ENCODE data around the gene CD93.

The CD93 gene

DNA sequence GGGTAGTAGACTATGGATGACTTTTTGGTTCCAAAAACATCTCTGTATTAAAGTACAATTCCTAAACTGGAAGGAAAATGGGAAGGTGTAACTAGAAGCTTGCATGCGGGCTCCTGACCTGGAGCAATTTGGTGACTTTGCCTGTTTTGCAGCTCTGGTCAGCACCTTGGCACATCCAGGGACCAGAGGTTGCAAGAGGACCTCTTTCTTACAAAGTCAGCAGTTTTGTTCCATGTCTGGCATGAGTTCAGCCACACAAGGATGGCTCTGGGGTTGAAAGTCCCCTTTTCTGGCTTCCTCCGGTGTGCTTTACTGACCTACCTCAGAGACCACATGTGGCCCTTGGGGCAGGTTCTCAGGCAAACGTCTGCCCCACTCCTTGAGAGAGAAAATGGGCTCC is 22.7 kb upstream of the CD93 start:
- in situ Hi-C loops (cut with HindIII; ENCODE audit: low sequenced_read_pairs), result no loop called here
- no peak for DNase-seq (ENCODE audit: low read depth, low spot score)
- H3K4me3 ChIP-seq (ENCODE audit: low read depth, low read length), result no peak overlapping the region
- TF ChIP-seq, protein P1, sequence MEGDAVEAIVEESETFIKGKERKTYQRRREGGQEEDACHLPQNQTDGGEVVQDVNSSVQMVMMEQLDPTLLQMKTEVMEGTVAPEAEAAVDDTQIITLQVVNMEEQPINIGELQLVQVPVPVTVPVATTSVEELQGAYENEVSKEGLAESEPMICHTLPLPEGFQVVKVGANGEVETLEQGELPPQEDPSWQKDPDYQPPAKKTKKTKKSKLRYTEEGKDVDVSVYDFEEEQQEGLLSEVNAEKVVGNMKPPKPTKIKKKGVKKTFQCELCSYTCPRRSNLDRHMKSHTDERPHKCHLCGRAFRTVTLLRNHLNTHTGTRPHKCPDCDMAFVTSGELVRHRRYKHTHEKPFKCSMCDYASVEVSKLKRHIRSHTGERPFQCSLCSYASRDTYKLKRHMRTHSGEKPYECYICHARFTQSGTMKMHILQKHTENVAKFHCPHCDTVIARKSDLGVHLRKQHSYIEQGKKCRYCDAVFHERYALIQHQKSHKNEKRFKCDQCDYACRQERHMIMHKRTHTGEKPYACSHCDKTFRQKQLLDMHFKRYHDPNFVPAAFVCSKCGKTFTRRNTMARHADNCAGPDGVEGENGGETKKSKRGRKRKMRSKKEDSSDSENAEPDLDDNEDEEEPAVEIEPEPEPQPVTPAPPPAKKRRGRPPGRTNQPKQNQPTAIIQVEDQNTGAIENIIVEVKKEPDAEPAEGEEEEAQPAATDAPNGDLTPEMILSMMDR (IDR thresholded peaks at IDR 0.05; ENCODE audit: low read depth, low read length), result no peak

DNA sequence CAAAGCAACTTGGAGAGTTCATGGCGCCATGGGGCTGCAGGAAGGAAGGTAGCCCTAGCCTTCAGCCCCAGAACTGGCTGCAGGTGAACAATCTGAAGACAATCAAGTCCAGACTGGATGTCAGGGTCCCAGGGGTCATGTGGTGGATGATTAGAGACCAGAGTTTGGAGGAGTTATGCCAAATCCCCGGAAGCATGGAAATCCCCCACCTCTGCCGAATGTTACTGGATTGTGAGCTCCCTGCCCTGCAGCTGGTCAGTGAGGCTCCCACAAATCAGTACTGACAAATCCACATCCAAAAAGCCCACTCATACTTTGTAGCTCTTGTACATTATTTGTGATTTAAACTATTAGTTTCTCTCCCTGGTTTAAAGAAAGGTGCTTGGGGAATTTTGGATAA is 21.3 kb upstream of the CD93 start:
- DNase-seq (ENCODE audit: low read depth, low spot score), result no peak
- no peak overlapping the region for H3K4me3 ChIP-seq (ENCODE audit: low read depth, low read length)
- in situ Hi-C loops (cut with HindIII; ENCODE audit: low sequenced_read_pairs), result no loop called here
- TF ChIP-seq, protein P1 (IDR thresholded peaks at IDR 0.05; ENCODE audit: low read depth, low read length), result no peak

DNA sequence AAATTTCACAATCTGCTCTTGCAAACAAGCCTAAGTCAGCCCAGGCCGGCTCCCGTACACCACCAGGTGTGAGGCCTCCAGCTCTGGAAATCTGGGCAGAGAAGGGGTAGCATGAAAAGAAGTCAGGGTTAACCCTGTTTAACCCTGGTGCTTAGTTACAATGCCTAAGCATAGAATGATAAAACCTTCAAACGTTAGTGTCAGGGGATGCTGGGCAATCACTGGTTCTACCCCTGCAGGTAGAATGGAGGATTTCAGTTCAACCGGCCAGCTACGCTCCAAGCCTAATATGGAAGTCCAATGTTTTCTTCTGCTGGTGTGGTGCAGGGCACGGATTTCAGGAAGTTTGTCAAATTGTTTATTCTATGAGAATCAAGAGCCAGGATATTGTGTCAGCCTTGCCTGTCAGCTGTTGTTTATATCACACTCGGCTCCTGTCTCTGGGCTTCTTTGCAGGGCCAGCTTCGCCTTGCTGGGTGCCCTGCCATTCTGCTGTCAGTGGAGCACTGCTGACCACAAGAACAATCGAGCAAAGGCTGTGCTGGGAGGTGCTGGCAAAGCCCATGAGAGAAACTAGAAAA is 20.2 kb upstream of the CD93 start:
- no peak for DNase-seq (ENCODE audit: low read depth, low spot score)
- in situ Hi-C loops (cut with HindIII; ENCODE audit: low sequenced_read_pairs), result no loop called here
- no peak overlapping the region for H3K4me3 ChIP-seq (ENCODE audit: low read depth, low read length)
- TF ChIP-seq, protein P1 (IDR thresholded peaks at IDR 0.05; ENCODE audit: low read depth, low read length), result no peak

DNA sequence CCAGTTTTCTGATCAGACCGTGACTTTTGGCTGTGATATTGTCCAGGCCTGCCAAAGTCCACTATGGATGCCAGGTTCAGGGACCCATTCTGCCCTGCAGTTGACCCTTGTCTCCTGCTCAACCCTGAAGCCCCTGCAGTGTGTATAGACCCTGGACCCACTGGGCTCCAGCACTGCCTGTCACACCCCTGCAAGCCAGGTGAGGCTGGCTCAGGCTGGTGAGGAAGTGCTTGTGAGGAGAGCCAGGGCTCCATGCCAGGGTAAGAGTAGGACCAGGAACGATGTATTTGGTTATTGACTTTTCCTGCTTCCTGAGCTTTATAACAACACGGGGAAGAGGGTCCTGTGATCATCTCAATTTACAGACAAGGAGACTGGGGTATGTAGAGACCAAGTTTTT is 19.1 kb upstream of the CD93 start:
- H3K4me3 ChIP-seq (ENCODE audit: low read depth, low read length), result no peak overlapping the region
- in situ Hi-C loops (cut with HindIII; ENCODE audit: low sequenced_read_pairs), result no loop called here
- no peak for DNase-seq (ENCODE audit: low read depth, low spot score)
- TF ChIP-seq, protein P1 (IDR thresholded peaks at IDR 0.05; ENCODE audit: low read depth, low read length), result no peak

DNA sequence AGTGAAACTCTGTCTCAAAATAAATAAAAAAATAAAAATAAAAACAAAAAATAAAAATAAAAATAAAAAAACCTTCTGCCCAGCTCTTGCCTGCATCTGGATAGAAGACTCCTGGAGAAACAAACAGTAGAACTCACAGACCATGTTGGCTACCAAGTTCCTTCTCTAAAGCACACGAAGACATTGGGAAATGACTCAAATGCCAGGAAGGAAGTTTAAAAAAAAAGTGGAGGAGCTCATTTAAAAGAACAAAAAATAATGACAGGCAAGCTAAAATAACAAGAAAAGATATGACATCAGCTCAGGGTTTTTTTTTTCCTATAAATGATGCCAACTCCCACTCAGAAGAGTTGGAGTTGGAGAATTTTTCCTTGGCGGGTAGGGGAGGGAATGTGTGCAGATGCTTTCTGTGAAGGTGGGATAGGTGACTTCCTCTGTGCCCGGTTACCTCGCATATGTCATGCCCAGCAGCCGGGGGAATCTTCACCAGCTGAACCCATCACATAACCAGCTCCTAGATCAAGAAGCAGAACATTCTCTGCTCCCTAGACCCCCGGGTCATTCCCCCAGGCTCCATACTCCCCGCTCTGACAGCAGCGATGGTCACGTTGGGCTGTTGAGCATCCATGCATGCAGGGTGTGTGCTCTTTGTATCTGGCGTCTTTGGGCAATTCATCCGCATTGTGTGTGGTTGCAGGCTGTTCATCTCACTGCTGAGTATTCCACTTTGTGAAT is 17.3 kb upstream of the CD93 start:
- TF ChIP-seq, protein P1 (IDR thresholded peaks at IDR 0.05; ENCODE audit: low read depth, low read length), result no peak
- in situ Hi-C loops (cut with HindIII; ENCODE audit: low sequenced_read_pairs), result no loop called here
- H3K4me3 ChIP-seq (ENCODE audit: low read depth, low read length), result no peak overlapping the region
- DNase-seq (ENCODE audit: low read depth, low spot score), result peak; percentile 27

DNA sequence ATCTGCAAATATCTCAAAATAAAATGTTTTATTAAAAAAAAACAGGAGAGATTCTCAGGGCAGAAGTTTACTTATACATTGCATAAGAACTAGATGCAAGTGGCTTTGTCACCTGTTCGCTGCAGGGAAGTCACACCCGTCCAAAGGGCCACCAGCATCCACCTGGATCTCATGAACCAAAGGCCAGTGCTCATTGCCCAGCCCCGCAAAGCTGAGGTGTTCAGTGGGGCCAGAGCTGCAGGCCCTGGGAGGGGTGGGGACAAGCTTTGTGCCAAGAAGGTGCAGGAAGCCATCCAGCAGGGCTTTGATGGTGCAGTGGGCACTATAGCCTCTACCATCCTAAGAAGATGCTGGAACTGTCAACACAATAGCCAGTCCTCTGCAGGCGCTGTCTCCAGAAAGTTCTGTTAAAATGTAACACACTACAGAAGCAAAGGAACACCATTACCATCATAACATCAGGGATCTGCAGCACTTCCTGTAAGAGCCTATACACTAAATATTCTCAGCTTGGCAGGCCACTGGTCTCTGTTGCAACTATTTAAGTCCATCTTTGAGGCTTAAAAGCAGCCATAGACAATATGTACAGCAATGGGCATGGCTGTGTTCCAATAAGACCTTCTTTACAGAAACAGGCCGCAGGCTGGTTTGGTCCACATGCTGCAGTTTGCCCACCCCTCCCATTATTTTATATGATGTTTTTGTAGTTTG is 15.7 kb upstream of the CD93 start:
- in situ Hi-C loops (cut with HindIII; ENCODE audit: low sequenced_read_pairs), result no loop called here
- H3K4me3 ChIP-seq (ENCODE audit: low read depth, low read length), result no peak overlapping the region
- TF ChIP-seq, protein P1 (IDR thresholded peaks at IDR 0.05; ENCODE audit: low read depth, low read length), result no peak
- no peak for DNase-seq (ENCODE audit: low read depth, low spot score)

All from astrocyte of the spinal cord (primary cell).